ENCODE results near the gene NUP210L.

Gene NUP210L

DNA sequence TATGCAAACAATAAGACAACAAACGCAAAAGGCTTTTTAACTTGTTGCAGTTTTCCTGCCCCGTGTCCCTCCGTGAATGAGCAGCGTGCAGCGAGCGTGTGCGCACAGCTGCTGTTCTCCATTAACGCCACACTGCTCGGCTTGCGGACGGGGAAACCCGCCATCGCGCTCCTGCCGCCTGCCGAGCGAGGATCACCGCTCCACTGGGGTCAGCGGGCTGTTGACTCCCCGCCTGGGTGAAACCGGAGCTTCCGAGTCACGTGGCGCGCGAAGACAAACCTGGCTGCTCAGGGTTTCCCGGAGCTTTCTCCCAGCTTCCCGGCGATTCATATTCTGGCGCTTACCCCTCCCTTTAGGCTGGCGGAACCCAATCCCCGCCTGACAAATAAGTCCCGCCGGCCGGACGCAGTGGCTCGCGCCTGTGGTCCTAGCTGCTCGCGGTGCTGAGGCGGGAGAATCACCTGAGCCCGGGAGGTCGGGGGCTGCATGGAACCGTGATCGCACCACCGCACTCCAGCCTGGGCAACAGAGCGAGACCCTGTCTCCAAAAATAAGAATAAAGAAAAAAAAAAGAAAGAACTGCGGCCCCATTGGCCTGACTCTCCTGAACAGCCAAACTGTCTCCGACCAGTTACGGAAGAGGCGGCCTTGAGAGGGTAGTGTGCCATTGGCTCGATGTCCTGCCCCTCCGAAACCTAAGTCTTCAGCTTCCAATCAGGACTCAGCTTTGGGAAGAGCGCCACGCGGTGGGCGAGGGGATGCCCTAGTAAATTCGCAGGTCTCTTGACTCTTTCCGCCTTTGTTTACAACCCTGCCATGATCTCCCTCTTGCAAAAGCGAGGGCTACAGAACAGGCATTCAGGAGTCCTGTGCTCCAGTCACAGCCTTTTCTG lies 187.5 kb downstream of the NUP210L start, which contains the start of gene CREB3L4 (continued):
- TF ChIP-seq ZNF18 (tag by site-specific recombination; IDR thresholded peaks at IDR 0.05), result peak; percentile 11
- TF ChIP-seq, protein P1, sequence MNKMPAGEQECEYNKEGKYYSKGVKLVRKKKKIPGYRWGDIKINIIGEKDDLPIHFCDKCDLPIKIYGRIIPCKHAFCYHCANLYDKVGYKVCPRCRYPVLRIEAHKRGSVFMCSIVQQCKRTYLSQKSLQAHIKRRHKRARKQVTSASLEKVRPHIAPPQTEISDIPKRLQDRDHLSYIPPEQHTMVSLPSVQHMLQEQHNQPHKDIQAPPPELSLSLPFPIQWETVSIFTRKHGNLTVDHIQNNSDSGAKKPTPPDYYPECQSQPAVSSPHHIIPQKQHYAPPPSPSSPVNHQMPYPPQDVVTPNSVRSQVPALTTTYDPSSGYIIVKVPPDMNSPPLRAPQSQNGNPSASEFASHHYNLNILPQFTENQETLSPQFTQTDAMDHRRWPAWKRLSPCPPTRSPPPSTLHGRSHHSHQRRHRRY (tag by site-specific recombination; IDR thresholded peaks at IDR 0.05), result no peak
- peak; percentile 93 for TF ChIP-seq GLIS2 (tag by site-specific recombination; IDR thresholded peaks at IDR 0.05)
- TF ChIP-seq ZBTB7A (tag by site-specific recombination; IDR thresholded peaks at IDR 0.05; ENCODE audit: low read depth), result no peak
- TF ChIP-seq ZNF184 (tag by site-specific recombination; IDR thresholded peaks at IDR 0.05), result no peak; the same call in 1 of the 2 replicates
- peak; percentile 98 for TF ChIP-seq ZNF341 (tag by site-specific recombination; IDR thresholded peaks at IDR 0.05; ENCODE audit: low read depth)
- TF ChIP-seq ZNF654 (tag by site-specific recombination; IDR thresholded peaks at IDR 0.05; ENCODE audit: low read depth), result 0 out of 2 replicates have a peak, but pooled peaks have one; percentile 7
- TF ChIP-seq OVOL3 (tag by site-specific recombination; IDR thresholded peaks at IDR 0.05), result no peak
- TF ChIP-seq HOXC10 (CRISPR knock-in tag; IDR thresholded peaks at IDR 0.05), result no peak
- no peak; the same call in 1 of the 2 replicates for TF ChIP-seq REST (tag by site-specific recombination; IDR thresholded peaks at IDR 0.05)
- no peak; the same call in 1 of the 2 replicates for TF ChIP-seq REPIN1 (tag by site-specific recombination; IDR thresholded peaks at IDR 0.05; ENCODE audit: low read depth)
- TF ChIP-seq ZBTB48 (tag by site-specific recombination; IDR thresholded peaks at IDR 0.05), result peak; percentile 69; the same call in 1 of the 2 replicates
- TF ChIP-seq, protein P2, sequence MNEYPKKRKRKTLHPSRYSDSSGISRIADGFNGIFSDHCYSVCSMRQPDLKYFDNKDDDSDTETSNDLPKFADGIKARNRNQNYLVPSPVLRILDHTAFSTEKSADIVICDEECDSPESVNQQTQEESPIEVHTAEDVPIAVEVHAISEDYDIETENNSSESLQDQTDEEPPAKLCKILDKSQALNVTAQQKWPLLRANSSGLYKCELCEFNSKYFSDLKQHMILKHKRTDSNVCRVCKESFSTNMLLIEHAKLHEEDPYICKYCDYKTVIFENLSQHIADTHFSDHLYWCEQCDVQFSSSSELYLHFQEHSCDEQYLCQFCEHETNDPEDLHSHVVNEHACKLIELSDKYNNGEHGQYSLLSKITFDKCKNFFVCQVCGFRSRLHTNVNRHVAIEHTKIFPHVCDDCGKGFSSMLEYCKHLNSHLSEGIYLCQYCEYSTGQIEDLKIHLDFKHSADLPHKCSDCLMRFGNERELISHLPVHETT (tag by site-specific recombination; IDR thresholded peaks at IDR 0.05), result no peak
- TF ChIP-seq ZNF580 (tag by site-specific recombination; IDR thresholded peaks at IDR 0.05), result peak; percentile 38; the same call in 1 of the 2 replicates
- peak; percentile 75 for TF ChIP-seq ZNF76 (tag by site-specific recombination; IDR thresholded peaks at IDR 0.05; ENCODE audit: borderline replicate concordance, low read depth)
- no peak for TF ChIP-seq ZNF785 (tag by site-specific recombination; IDR thresholded peaks at IDR 0.05)
- TF ChIP-seq ZNF324 (tag by site-specific recombination; IDR thresholded peaks at IDR 0.05), result peak; percentile 73; the same call in 1 of the 2 replicates
- no peak for TF ChIP-seq ZNF664 (tag by site-specific recombination; IDR thresholded peaks at IDR 0.05)
- no peak for TF ChIP-seq ZNF292 (tag by site-specific recombination; IDR thresholded peaks at IDR 0.05; ENCODE audit: borderline replicate concordance, low read depth)
- peak; percentile 99 for TF ChIP-seq ZNF335 (tag by site-specific recombination; conservative IDR thresholded peaks at IDR 0.05)
- peak; percentile 16; the same call in 1 of the 2 replicates for TF ChIP-seq ELK4 (IDR thresholded peaks at IDR 0.05; ENCODE audit: borderline replicate concordance, low read depth, low read length)
- TF ChIP-seq SP2 (tag by site-specific recombination; IDR thresholded peaks at IDR 0.05), result peak; percentile 95
- no peak; the same call in 1 of the 2 replicates for TF ChIP-seq GLI4 (tag by site-specific recombination; IDR thresholded peaks at IDR 0.05)
- TF ChIP-seq ZEB2 (tag by site-specific recombination; IDR thresholded peaks at IDR 0.05), result peak; percentile 97
- no peak for TF ChIP-seq SALL2 (tag by site-specific recombination; IDR thresholded peaks at IDR 0.05; ENCODE audit: borderline replicate concordance)
- TF ChIP-seq ZNF394 (tag by site-specific recombination; IDR thresholded peaks at IDR 0.05; ENCODE audit: borderline replicate concordance), result peak; percentile 81
- TF ChIP-seq ZFHX2 (tag by site-specific recombination; conservative IDR thresholded peaks at IDR 0.05), result peak; percentile 54
- TF ChIP-seq, protein P3, sequence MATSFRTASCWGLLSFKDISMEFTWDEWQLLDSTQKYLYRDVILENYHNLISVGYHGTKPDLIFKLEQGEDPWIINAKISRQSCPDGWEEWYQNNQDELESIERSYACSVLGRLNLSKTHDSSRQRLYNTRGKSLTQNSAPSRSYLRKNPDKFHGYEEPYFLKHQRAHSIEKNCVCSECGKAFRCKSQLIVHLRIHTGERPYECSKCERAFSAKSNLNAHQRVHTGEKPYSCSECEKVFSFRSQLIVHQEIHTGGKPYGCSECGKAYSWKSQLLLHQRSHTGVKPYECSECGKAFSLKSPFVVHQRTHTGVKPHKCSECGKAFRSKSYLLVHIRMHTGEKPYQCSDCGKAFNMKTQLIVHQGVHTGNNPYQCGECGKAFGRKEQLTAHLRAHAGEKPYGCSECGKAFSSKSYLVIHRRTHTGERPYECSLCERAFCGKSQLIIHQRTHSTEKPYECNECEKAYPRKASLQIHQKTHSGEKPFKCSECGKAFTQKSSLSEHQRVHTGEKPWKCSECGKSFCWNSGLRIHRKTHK (tag by site-specific recombination; IDR thresholded peaks at IDR 0.05), result no peak
